Activated T-helper 1 cell treated with anti-CD3 and anti-CD28 coated beads, Interleukin-12 subunit alpha, Interleukin-12 subunit beta, Interleukin-2, Interleukin-4 antibody, amounts not matched to agents 30 ng/mL and 10 ng/mL and 1 ng/mL, durations not matched to agents 14 hours and 24 hours and 36 hours (primary cell): Measurements from ENCODE around the gene ARMH1. TPM values are rescaled to one million over a fixed set of nuclear protein-coding genes. Genes with fewer than 3 reads are reported as not detected.
"Not testable (repeated sequence)": the region's sequence is repeated elsewhere in the genome, so short reads cannot be mapped to it uniquely, and the experiment has no call there.

Experiments
- DNase-seq: peaks from one replicate; pipeline ENCODE4 v3.0.0; 2021; ENCODE audit warnings: low spot score
- H3K27ac Mint-ChIP-seq: one replicate; pipeline ENCODE4 v1.8.0; 2021; ENCODE audit warnings: mild to moderate bottlenecking, mixed read lengths
- H3K27me3 Mint-ChIP-seq: one replicate; pipeline ENCODE4 v1.8.0; 2022; ENCODE audit warnings: mild to moderate bottlenecking, moderate library complexity, mixed read lengths; ENCODE audit not compliant: insufficient read depth
- H3K36me3 Mint-ChIP-seq: one replicate; pipeline ENCODE4 v1.8.0; 2021; ENCODE audit warnings: low read depth, mixed read lengths
- H3K4me1 Mint-ChIP-seq: one replicate; pipeline ENCODE4 v1.8.0; 2021; ENCODE audit warnings: low read depth, mixed read lengths
- H3K4me3 Mint-ChIP-seq: one replicate; pipeline ENCODE4 v1.8.0; 2021; ENCODE audit warnings: mild to moderate bottlenecking, moderate library complexity, mixed read lengths
- H3K9me3 Mint-ChIP-seq: one replicate; pipeline ENCODE4 v1.8.0; 2021; ENCODE audit warnings: mixed read lengths
- intact Hi-C: fragments of 100-400 bp; cut with micrococcal nuclease; formaldehyde crosslinking; loops from one replicate; pipeline ENCODE4 v1.15.1; 2024
- total RNA-seq: library from RNA; stranded (reverse); gene quantifications from 2 replicates; pipeline ENCODE4 v1.2.3, GENCODE V29; 2022

The ARMH1 gene
- total RNA-seq, 1 donor from 2014 or later, result 99.8 TPM

- no peak overlapping the region for H3K4me3 Mint-ChIP-seq
- H3K27me3 Mint-ChIP-seq, result no peaks in the 10 kb centered on the region
- H3K27ac Mint-ChIP-seq, result no peak overlapping the region
- H3K4me1 Mint-ChIP-seq, result peaks cover 26% of the 10 kb centered on the region
- H3K36me3 Mint-ChIP-seq, result peaks cover 2% of the 10 kb centered on the region
- intact Hi-C loops, result no loop called here
- DNase-seq, result no peak
- H3K9me3 Mint-ChIP-seq, result no peaks in the 10 kb centered on the region
Observed at GRCh38 chr1:44696101-44696500, 21.6 kb downstream of the ARMH1 start.

DNA sequence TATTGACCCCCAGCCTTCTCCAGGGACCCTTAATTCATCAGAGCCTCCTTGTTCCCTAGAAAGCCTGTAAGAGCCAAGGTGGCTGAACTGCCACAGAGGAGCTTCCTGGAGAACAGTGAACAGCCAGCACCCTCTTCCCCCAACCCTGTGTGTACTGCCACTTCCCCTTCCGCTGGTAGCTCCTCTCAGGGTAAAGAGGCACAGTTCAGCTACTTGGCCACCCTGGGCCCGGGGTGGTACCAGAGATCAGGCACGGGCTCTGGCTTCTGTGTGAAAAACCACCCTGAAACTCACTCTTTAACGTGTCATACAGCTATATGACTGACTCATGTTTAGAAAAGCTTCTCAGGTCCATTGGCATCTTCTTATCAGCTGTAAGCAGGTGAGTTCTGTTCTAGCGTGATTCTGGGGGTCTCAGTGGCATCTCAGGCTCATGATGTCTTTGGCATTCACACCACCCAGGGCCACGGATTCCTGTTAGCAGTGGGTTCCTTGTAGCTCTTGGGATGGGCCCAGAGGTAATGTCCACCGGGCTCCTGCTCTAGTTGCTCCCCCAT lies 22.4 kb downstream of the ARMH1 start:
- H3K4me1 Mint-ChIP-seq, result peaks cover 26% of the 10 kb centered on the region
- no peaks in the 10 kb centered on the region for H3K36me3 Mint-ChIP-seq
- H3K4me3 Mint-ChIP-seq, result no peak overlapping the region
- intact Hi-C loops, result no loop called here
- H3K27ac Mint-ChIP-seq, result peak overlapping the region; percentile 83
- H3K27me3 Mint-ChIP-seq, result no peaks in the 10 kb centered on the region
- no peaks in the 10 kb centered on the region for H3K9me3 Mint-ChIP-seq
- no peak for DNase-seq

DNA sequence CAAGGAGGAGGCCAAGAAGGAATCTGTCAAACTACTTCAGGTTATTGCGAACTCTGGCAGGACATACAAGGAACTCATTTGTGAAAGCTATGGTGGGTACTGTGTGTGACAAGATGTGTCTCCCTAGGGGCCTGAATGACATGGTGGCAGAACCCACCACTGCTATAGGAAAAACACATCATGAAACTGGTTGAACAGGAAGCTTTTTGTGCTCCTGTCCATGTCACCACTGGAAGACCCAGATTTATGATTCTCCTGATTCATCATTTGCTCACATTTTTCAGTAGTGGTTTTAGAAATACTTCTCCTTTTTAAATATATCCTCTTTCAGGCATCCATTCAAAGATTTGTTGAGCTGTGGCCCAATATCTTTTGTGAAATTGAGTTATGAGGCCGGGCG lies 23.6 kb downstream of the ARMH1 start:
- no peak overlapping the region for H3K27ac Mint-ChIP-seq
- H3K27me3 Mint-ChIP-seq, result no peaks in the 10 kb centered on the region
- H3K36me3 Mint-ChIP-seq, result no peaks in the 10 kb centered on the region
- no peak for DNase-seq
- peaks cover 18% of the 10 kb centered on the region for H3K4me1 Mint-ChIP-seq
- no peak overlapping the region for H3K4me3 Mint-ChIP-seq
- no peaks in the 10 kb centered on the region for H3K9me3 Mint-ChIP-seq
- intact Hi-C loops, result no loop called here

GRCh38 chr1:44699375-44699774 lies 24.9 kb downstream of the ARMH1 start:
- H3K4me3 Mint-ChIP-seq, H3K36me3 Mint-ChIP-seq, H3K27ac Mint-ChIP-seq, H3K9me3 Mint-ChIP-seq, DNase-seq, intact Hi-C loops, H3K27me3 Mint-ChIP-seq: not testable (repeated sequence)
- H3K4me1 Mint-ChIP-seq, result peaks cover 15% of the 10 kb centered on the region

GRCh38 chr1:44700573-44700972 lies 26.1 kb downstream of the ARMH1 start:
- Mint-ChIP-seq H3K27ac (no peak overlapping the region), H3K36me3 (no peaks in the 10 kb centered on the region), H3K27me3 (no peaks in the 10 kb centered on the region), H3K9me3 (no peaks in the 10 kb centered on the region), H3K4me3 (no peak overlapping the region), H3K4me1 (peaks cover 15% of the 10 kb centered on the region)
- DNase-seq, result no peak
- intact Hi-C loops, result no loop called here

DNA sequence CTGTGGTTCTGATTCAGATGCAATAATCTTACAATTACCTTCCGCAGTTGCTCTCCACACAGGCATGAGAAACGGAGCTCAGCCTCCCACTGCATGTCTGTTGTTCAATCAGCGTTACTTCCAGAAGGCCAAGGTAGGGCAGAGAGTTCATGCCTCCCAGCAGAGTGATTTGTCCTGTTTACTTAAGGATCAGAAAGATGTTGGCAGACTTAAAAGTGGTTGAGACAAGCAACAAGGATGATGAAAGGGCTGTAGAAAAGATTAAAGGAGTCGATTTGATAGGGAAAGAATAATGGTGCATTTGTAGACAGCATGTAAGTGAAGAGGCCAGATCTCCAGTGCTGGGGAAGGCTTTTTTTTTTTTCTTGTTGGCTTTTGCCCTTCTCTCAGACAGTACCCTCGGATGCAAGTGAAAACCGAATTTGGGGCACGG lies 26.6 kb downstream of the ARMH1 start:
- DNase-seq, result no peak
- Mint-ChIP-seq H3K4me3 (no peak overlapping the region), H3K4me1 (peaks cover 15% of the 10 kb centered on the region), H3K27ac (no peak overlapping the region), H3K36me3 (no peaks in the 10 kb centered on the region), H3K27me3 (no peaks in the 10 kb centered on the region), H3K9me3 (no peaks in the 10 kb centered on the region)
- intact Hi-C loops, result no loop called here

- no peak for DNase-seq
- Mint-ChIP-seq H3K36me3 (no peaks in the 10 kb centered on the region), H3K27ac (no peak overlapping the region), H3K9me3 (no peaks in the 10 kb centered on the region), H3K4me3 (no peak overlapping the region), H3K4me1 (peaks cover 15% of the 10 kb centered on the region), H3K27me3 (peaks cover 4% of the 10 kb centered on the region)
- intact Hi-C loops, result no loop called here
Observed at GRCh38 chr1:44705470-44705869, 31.0 kb downstream of the ARMH1 start.

GRCh38 chr1:44705938-44706337 lies 31.4 kb downstream of the ARMH1 start:
- Mint-ChIP-seq H3K27ac (no peak overlapping the region), H3K9me3 (no peaks in the 10 kb centered on the region), H3K27me3 (peaks cover 4% of the 10 kb centered on the region), H3K36me3 (no peaks in the 10 kb centered on the region), H3K4me1 (peaks cover 15% of the 10 kb centered on the region), H3K4me3 (no peak overlapping the region)
- DNase-seq, result no peak
- intact Hi-C loops, result no loop called here

GRCh38 chr1:44707112-44707881 lies 32.8 kb downstream of the ARMH1 start:
- H3K27me3 Mint-ChIP-seq, result peaks cover 10% of the 10 kb centered on the region
- intact Hi-C loops, result no loop called here
- no peaks in the 10 kb centered on the region for H3K36me3 Mint-ChIP-seq
- H3K4me3 Mint-ChIP-seq, result no peak overlapping the region
- no peak for DNase-seq
- no peak overlapping the region for H3K27ac Mint-ChIP-seq
- no peaks in the 10 kb centered on the region for H3K9me3 Mint-ChIP-seq
- H3K4me1 Mint-ChIP-seq, result peaks cover 15% of the 10 kb centered on the region

DNA sequence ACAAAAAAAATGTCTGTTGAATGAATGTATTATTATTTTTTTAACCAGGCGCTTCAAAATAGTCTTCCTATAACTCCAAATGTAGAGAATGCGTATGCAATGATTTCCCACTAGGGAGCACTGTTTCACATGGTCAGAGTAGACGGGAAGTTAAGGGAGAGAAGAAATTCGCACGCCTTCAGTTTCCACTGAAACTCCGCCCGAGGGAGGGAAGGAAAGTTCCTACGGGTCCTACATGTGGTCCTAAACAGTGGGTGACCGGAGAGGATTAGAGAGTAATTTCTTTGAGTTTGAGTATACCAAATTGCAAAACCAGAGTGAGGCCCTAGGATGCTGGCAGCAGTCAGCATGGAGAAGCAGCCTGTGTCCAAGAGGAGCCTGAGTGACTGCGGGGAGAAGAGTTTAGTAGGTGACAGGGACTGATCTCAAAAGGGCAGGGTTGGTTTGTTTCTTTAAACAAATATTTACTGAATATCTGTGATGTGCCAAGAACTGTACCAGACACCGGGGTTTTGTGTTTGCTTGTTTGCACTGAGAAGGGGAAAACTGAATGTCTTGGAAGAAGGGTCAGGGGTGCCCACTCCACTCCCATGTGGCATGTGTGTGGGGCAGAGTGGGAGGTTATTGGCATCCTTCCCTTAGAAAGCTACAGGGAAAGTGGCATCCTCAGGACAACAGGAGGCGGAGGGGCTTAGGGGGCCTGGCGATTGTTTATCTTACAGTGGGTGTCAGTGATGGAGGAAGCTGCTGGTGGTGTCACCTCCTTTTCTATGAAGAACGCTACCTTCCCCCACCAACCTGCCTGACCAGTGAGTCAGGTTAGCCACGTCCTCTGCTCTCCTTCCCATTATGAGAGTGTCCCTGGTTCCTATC lies 33.7 kb downstream of the ARMH1 start:
- Mint-ChIP-seq H3K4me3 (peak overlapping the region; percentile 55), H3K9me3 (no peaks in the 10 kb centered on the region), H3K4me1 (peaks cover 15% of the 10 kb centered on the region), H3K36me3 (no peaks in the 10 kb centered on the region), H3K27me3 (peaks cover 10% of the 10 kb centered on the region), H3K27ac (peak overlapping the region; percentile 27)
- no peak for DNase-seq
- intact Hi-C loops, result loop anchor here (1.0 kb wide), 2 partner anchors 13 to 22 kb away; no protein-coding TSS in a partner anchor

DNA sequence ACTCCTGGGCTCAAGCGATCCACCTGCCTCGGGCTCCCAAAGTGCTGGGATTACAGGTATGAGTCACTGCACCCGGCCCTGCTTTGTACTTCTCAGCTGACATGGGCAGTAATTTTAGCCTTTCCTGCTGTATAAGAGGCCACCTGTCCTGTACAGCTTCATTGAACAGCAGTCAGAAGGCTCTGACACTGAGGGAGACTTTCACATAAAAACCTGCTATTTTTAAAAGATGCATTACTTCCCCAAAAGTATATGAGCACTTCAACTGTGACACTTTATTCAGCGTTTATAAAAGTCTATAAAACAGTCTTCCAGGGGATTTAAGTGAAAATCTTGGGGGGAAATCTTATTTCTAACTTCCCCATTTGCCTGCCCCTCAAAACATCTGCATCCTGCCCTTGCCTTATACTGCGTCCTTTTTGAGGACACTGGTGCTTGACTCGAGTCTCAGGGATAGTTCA lies 38.8 kb downstream of the ARMH1 start:
- intact Hi-C loops, result no loop called here
- Mint-ChIP-seq H3K4me3 (no peak overlapping the region), H3K27me3 (peaks cover 10% of the 10 kb centered on the region), H3K36me3 (no peaks in the 10 kb centered on the region), H3K27ac (no peak overlapping the region), H3K9me3 (no peaks in the 10 kb centered on the region), H3K4me1 (peaks cover 40% of the 10 kb centered on the region)
- DNase-seq, result no peak

- DNase-seq, result no peak
- H3K36me3 Mint-ChIP-seq, result no peaks in the 10 kb centered on the region
- peaks cover 41% of the 10 kb centered on the region for H3K4me1 Mint-ChIP-seq
- intact Hi-C loops, result loop anchor here (2.0 kb wide), 3 partner anchors 16 to 84 kb away; partner anchors contain the start of genes KIF2C and RNU5D-1
- no peaks in the 10 kb centered on the region for H3K9me3 Mint-ChIP-seq
- H3K27ac Mint-ChIP-seq, result peak overlapping the region; percentile 35
- peaks cover 10% of the 10 kb centered on the region for H3K27me3 Mint-ChIP-seq
- no peak overlapping the region for H3K4me3 Mint-ChIP-seq
Observed at GRCh38 chr1:44714532-44714931, 40.0 kb downstream of the ARMH1 start.
